Upper lobe of right lung (tissue), 1 donor: ENCODE results near the gene KRTAP6-3. TPM values are rescaled to one million over a fixed set of nuclear protein-coding genes. Genes with fewer than 3 reads are reported as not detected.

Experiments
- ATAC-seq: fragments of 200-7000 bp; cut with Tn5 transposase; one replicate; pipeline ENCODE4 v1.9.1; 2020; ENCODE audit warnings: mild to moderate bottlenecking, moderate library complexity
- DNase-seq: peaks from one replicate; pipeline ENCODE4 v3.0.0-alpha.2; 2020
- H3K27ac ChIP-seq: fragments of 200-600 bp; one replicate; pipeline ENCODE4 v1.8.0; 2022
- H3K27me3 ChIP-seq: fragments of 200-600 bp; one replicate; pipeline ENCODE4 v1.8.0; 2022; ENCODE audit warnings: mild to moderate bottlenecking
- H3K36me3 ChIP-seq: fragments of 200-600 bp; one replicate; pipeline ENCODE4 v1.8.0; 2022
- H3K4me1 ChIP-seq: fragments of 200-600 bp; one replicate; pipeline ENCODE4 v1.8.0; 2022
- H3K4me3 ChIP-seq: fragments of 200-600 bp; one replicate; pipeline ENCODE4 v1.8.0; 2022; ENCODE audit warnings: mild to moderate bottlenecking
- H3K9me3 ChIP-seq: fragments of 200-600 bp; one replicate; pipeline ENCODE4 v1.8.0; 2022
- CTCF ChIP-seq: fragments of 200-600 bp; IDR thresholded peaks from one replicate; pipeline ENCODE4 v1.8.0; 2022; ENCODE audit warnings: antibody characterized with exemption
- intact Hi-C: fragments of 100-400 bp; cut with DNase I; formaldehyde crosslinking; loops from one replicate; pipeline ENCODE4 v1.11.0; 2022
- total RNA-seq: library from RNA; stranded (reverse); fragmentation: NEBNext Ultra II Directional; extraction: Animal tissue kit (Norgen Biotek cat#: 25700); gene quantifications from one replicate; pipeline ENCODE4 v1.2.1, GENCODE V29; 2021
- donor health status: DM: no; HTN: yes; CAD: no; lungs with severe emphysema.

KRTAP6-3 gene
- total RNA-seq, 1 donor from 2014 or later, result not detected

- Histone ChIP-seq H3K4me3 (no peak overlapping the region), H3K27ac (no peak overlapping the region), H3K9me3 (no peaks in the 10 kb centered on the region), H3K4me1 (no peaks in the 10 kb centered on the region), H3K36me3 (no peaks in the 10 kb centered on the region), H3K27me3 (no peaks in the 10 kb centered on the region)
- ATAC-seq (no peak), DNase-seq (no peak)
- TF ChIP-seq CTCF, result no peak
- intact Hi-C loops, result no loop called here
Measured at GRCh38 chr21:30625449-30626165, 33.4 kb downstream of the KRTAP6-3 start.

- Histone ChIP-seq H3K4me1 (no peaks in the 10 kb centered on the region), H3K27me3 (no peaks in the 10 kb centered on the region), H3K4me3 (no peak overlapping the region), H3K36me3 (no peaks in the 10 kb centered on the region), H3K9me3 (no peaks in the 10 kb centered on the region), H3K27ac (no peak overlapping the region)
- no peak for TF ChIP-seq CTCF
- intact Hi-C loops, result no loop called here
- no peak for DNase-seq
- no peak for ATAC-seq
Measured at GRCh38 chr21:30628109-30628508, 35.9 kb downstream of the KRTAP6-3 start.

- no peak for TF ChIP-seq CTCF
- Histone ChIP-seq H3K36me3 (no peaks in the 10 kb centered on the region), H3K9me3 (no peaks in the 10 kb centered on the region), H3K27ac (no peak overlapping the region), H3K4me3 (no peak overlapping the region), H3K4me1 (no peaks in the 10 kb centered on the region), H3K27me3 (no peaks in the 10 kb centered on the region)
- intact Hi-C loops, result no loop called here
- DNase-seq (no peak), ATAC-seq (no peak)
Measured at GRCh38 chr21:30629200-30629599, 37.0 kb downstream of the KRTAP6-3 start.

GRCh38 chr21:30634906-30635305 lies 42.7 kb downstream of the KRTAP6-3 start, which contains the start of gene KRTAP20-2:
Gene KRTAP20-2 (plus strand): TSS chr21:30635206. CDS start chr21:30635264, 58 bp downstream.
- ATAC-seq (no peak), DNase-seq (no peak)
- no peaks in the 10 kb centered on the region for H3K36me3 ChIP-seq
- H3K27me3 ChIP-seq, result no peaks in the 10 kb centered on the region
- H3K27ac ChIP-seq, result no peak within 1 kb of the TSS
- intact Hi-C loops, result no loop called here
- no peaks in the 10 kb centered on the region for H3K4me1 ChIP-seq
- no peak for TF ChIP-seq CTCF
- no peak within 1 kb of the TSS for H3K4me3 ChIP-seq
- H3K9me3 ChIP-seq, result no peaks in the 10 kb centered on the region

GRCh38 chr21:30638686-30639085 lies 46.4 kb downstream of the KRTAP6-3 start:
- no peak for ATAC-seq
- Histone ChIP-seq H3K9me3 (no peaks in the 10 kb centered on the region), H3K36me3 (no peaks in the 10 kb centered on the region), H3K4me3 (no peak overlapping the region), H3K27ac (no peak overlapping the region), H3K27me3 (no peaks in the 10 kb centered on the region), H3K4me1 (no peaks in the 10 kb centered on the region)
- DNase-seq, result no peak
- no peak for TF ChIP-seq CTCF
- intact Hi-C loops, result no loop called here
